H1 (cell line): ENCODE data around the gene MRPL28.
"Not testable (repeated sequence)": the region's sequence is repeated elsewhere in the genome, so short reads cannot be mapped to it uniquely, and the experiment has no call there.

ENCODE experiments used
- CTCF ChIP-seq, 3 experiments: IDR thresholded peaks; 1 replicate in 2 of 3; 2 replicates in 1 of 3; pipeline versions ENCODE4 v1.5.1 to v1.6.1; 2011; ENCODE audit warnings: low read length in 3 of 3, mild to moderate bottlenecking in 3 of 3, inconsistent platforms in 2 of 3, low read depth in 1 of 3, moderate library complexity in 1 of 3; ENCODE audit not compliant: insufficient read depth in 1 of 3; ENCODE audit errors: control extremely low read depth in 1 of 3
- JUN ChIP-seq: IDR thresholded peaks from 2 replicates; pipeline ENCODE4 v1.6.1; 2011; ENCODE audit warnings: low read depth, mild to moderate bottlenecking, improper control_type of control experiment, low read length
- KDM5A ChIP-seq: fragments of 200-600 bp; IDR thresholded peaks from 2 replicates; pipeline ENCODE4 v1.7.1; 2012; ENCODE audit warnings: mild to moderate bottlenecking, low read length, inconsistent platforms, mixed read lengths
- POLR2A ChIP-seq, 2 experiments: IDR thresholded peaks; 1 replicate in 1 of 2; 2 replicates in 1 of 2; pipeline ENCODE4 v1.6.1; 2011; ENCODE audit warnings: low read depth in 2 of 2, low read length in 2 of 2, mild to moderate bottlenecking in 2 of 2; ENCODE audit errors: control extremely low read depth in 1 of 2
- RXRA ChIP-seq: IDR thresholded peaks from 2 replicates; pipeline ENCODE4 v1.6.1; 2011; ENCODE audit warnings: low read depth, mild to moderate bottlenecking, low read length, moderate library complexity; ENCODE audit not compliant: insufficient read depth
- SIN3A ChIP-seq, 2 experiments: IDR thresholded peaks in 1 of 2; conservative IDR thresholded peaks in 1 of 2; 2 replicates each; pipeline ENCODE4 v1.6.1; 2011 to 2012; ENCODE audit warnings: low read length in 2 of 2, improper control_type of control experiment in 1 of 2, low read depth in 1 of 2, mild to moderate bottlenecking in 1 of 2
- TAF1 ChIP-seq: IDR thresholded peaks from 2 replicates; pipeline ENCODE4 v1.6.1; 2011; ENCODE audit warnings: mild to moderate bottlenecking, low read depth, low read length
- TBP ChIP-seq: IDR thresholded peaks from 2 replicates; pipeline ENCODE4 v1.6.1; 2011; ENCODE audit warnings: low read depth, low read length, improper control_type of control experiment
- ZNF274 ChIP-seq: IDR thresholded peaks from 2 replicates; pipeline ENCODE4 v1.7.0; 2012; ENCODE audit warnings: low read length, borderline replicate concordance; ENCODE audit errors: extremely low read depth

GRCh38 chr16:331181-331814, 39.0 kb downstream of the MRPL28 start:
- not testable (repeated sequence) for TF ChIP-seq RXRA; JUN; TBP; CTCF (IDR thresholded peaks at IDR 0.05; ENCODE audit: control extremely low read depth in 1 of 3, insufficient read depth in 1 of 3, low read depth in 1 of 3, low read length in 3 of 3); SIN3A (conservative IDR thresholded peaks at IDR 0.05 in 1 of 2, IDR thresholded peaks at IDR 0.05 in 1 of 2; ENCODE audit: low read depth in 1 of 2, low read length in 2 of 2); POLR2A (IDR thresholded peaks at IDR 0.05; ENCODE audit: control extremely low read depth in 1 of 2, low read depth in 2 of 2, low read length in 2 of 2); KDM5A; ZNF274; TAF1
